ENCODE results near the gene TRPM4. TPM values are rescaled to one million over a fixed set of nuclear protein-coding genes. Genes with fewer than 3 reads are reported as not detected.

TRPM4 gene
- total RNA-seq, 4 donors from 2014 or later = 7.6 to 28.9 (median 18.0) TPM

DNA sequence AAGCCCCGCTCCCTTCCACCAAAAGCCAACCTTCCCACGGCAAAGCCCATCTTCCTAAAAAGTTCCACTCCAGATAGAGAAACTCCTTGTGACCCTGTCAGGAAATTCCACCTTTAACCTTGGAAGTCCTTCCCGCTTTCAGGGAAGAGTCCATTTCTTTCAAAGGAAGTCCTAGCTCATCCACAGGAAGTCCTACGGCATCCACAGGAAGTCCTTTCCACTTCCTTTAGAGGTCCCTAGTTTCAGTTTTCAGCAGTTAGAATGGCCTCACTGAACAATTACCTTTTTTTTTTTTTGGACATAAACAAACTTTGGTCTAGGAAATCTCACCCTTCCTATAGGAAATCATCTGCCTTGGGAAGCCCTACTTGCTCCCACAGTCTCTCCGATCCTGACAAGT, 31.7 kb downstream of the TRPM4 start:
- Histone ChIP-seq H3K4me3 (no peak overlapping the region), H3K27me3 (no peaks in the 10 kb centered on the region), H3K36me3 (peaks cover 0 to 99% (median 18%) of the 10 kb centered on the region in 3 donors), H3K4me1 (no peaks in the 10 kb centered on the region), H3K27ac (peak overlapping the region in 2 of 4 donors; percentile 3 to 9), H3K9me3 (no peaks in the 10 kb centered on the region)
- TF ChIP-seq POLR2A (IDR thresholded peaks at IDR 0.05) = no peak
- TF ChIP-seq, protein P1, sequence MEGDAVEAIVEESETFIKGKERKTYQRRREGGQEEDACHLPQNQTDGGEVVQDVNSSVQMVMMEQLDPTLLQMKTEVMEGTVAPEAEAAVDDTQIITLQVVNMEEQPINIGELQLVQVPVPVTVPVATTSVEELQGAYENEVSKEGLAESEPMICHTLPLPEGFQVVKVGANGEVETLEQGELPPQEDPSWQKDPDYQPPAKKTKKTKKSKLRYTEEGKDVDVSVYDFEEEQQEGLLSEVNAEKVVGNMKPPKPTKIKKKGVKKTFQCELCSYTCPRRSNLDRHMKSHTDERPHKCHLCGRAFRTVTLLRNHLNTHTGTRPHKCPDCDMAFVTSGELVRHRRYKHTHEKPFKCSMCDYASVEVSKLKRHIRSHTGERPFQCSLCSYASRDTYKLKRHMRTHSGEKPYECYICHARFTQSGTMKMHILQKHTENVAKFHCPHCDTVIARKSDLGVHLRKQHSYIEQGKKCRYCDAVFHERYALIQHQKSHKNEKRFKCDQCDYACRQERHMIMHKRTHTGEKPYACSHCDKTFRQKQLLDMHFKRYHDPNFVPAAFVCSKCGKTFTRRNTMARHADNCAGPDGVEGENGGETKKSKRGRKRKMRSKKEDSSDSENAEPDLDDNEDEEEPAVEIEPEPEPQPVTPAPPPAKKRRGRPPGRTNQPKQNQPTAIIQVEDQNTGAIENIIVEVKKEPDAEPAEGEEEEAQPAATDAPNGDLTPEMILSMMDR (IDR thresholded peaks at IDR 0.05) = no peak
- no peak for DNase-seq
- WGBS, 2 donors = 83 to 85% methylated on average over 5 of the region's 5 CpGs
- intact Hi-C loops (cut with DNase I) = no loop called here

DNA sequence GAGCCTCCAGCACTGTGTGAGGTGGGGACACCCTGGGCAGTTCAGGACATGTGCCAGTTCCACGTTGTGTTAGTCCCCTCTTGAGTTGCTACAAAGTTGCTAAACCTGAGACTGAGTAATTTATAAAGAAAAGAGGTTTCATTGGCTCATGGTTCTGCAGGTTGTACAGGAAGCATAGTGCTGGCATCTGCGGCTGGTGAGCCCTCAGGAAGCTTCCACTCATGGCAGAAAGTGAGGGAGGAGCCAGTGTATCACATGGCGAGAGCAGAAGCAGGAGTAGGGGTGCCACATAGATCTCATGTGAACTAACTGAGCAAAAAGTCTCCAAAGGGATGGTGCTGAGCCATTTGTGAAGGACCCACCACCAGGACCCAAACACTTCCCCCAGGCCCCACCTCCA, 33.2 kb downstream of the TRPM4 start:
- no peaks in the 10 kb centered on the region for H3K27me3 ChIP-seq
- DNase-seq = no peak
- H3K9me3 ChIP-seq = no peaks in the 10 kb centered on the region
- H3K4me1 ChIP-seq = no peaks in the 10 kb centered on the region
- intact Hi-C loops (cut with DNase I) = no loop called here
- H3K27ac ChIP-seq = no peak overlapping the region
- WGBS, 2 donors = 85 to 100% methylated on average over 3 of the region's 3 CpGs
- H3K36me3 ChIP-seq = peaks cover 0 to 85% (median 18%) of the 10 kb centered on the region in 3 donors
- H3K4me3 ChIP-seq = no peak overlapping the region
- TF ChIP-seq POLR2A (IDR thresholded peaks at IDR 0.05) = no peak
- TF ChIP-seq, protein P1 (IDR thresholded peaks at IDR 0.05) = no peak

DNA sequence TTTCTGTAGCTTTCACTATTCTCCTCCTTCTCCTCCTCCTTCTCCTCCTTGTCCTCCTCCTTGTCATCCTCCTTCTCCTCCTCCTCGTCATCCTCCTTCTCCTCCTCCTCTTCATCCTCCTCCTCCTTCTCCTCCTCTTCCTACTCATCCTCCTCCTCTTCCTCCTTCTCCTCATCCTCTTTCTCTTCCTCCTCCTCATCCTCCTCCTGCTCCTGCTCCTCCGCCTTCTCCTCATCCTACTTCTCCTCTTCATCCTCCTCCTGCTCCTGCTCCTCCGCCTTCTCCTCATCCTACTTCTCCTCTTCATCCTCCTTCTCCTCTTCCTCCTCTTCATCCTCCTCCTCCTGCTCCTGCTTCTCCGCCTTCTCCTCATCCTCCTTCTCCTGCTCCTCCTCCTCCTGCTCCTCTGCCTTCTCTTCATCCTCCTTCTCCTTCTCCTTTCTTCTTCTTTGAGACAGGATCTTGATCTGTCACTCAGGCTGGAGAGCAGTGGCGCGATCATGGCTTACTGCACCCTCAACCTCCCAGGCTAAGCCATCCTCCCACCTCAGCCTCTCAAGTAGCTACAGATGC, 36.3 kb downstream of the TRPM4 start:
- no peaks in the 10 kb centered on the region for H3K9me3 ChIP-seq
- no peaks in the 10 kb centered on the region for H3K27me3 ChIP-seq
- H3K36me3 ChIP-seq = peaks cover 0 to 64% (median 18%) of the 10 kb centered on the region in 3 donors
- H3K27ac ChIP-seq = no peak overlapping the region
- TF ChIP-seq, protein P1 (IDR thresholded peaks at IDR 0.05) = no peak
- no peak for TF ChIP-seq POLR2A (IDR thresholded peaks at IDR 0.05)
- peaks cover 0 to 13% (median 0%) of the 10 kb centered on the region in 3 donors for H3K4me1 ChIP-seq
- 93 to 97% methylated on average over 6 of the region's 6 CpGs for WGBS, 2 donors
- DNase-seq = no peak
- intact Hi-C loops (cut with DNase I) = no loop called here
- no peak overlapping the region for H3K4me3 ChIP-seq

DNA sequence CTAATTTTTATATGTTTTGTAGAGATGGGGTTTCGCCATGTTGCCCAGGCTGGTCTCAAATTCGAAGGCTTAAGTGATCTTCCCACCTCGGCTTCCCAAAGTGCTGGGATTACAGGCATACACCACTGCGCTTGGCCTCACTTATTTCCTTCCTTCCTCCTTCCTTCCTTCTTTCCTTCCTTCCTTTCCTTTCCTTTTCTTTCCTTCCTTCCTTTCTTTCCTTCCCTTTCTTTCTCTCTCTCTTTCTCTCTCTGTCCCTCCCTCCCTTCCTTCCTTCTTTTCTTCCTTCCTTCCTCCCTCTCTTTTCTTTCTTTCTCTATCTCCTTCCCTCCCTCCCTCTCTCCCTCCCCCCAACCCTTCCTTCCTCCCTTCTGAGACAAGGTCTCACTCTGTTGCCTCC, 36.8 kb downstream of the TRPM4 start:
- no peaks in the 10 kb centered on the region for H3K9me3 ChIP-seq
- peaks cover 0 to 13% (median 0%) of the 10 kb centered on the region in 3 donors for H3K4me1 ChIP-seq
- WGBS, 2 donors = 84 to 94% methylated on average over 4 of the region's 4 CpGs
- no peak overlapping the region for H3K27ac ChIP-seq
- H3K4me3 ChIP-seq = no peak overlapping the region
- intact Hi-C loops (cut with DNase I) = no loop called here
- DNase-seq = no peak
- no peaks in the 10 kb centered on the region for H3K27me3 ChIP-seq
- H3K36me3 ChIP-seq = peaks cover 0 to 59% (median 18%) of the 10 kb centered on the region in 3 donors
- no peak for TF ChIP-seq POLR2A (IDR thresholded peaks at IDR 0.05)
- TF ChIP-seq, protein P1 (IDR thresholded peaks at IDR 0.05) = no peak

DNA sequence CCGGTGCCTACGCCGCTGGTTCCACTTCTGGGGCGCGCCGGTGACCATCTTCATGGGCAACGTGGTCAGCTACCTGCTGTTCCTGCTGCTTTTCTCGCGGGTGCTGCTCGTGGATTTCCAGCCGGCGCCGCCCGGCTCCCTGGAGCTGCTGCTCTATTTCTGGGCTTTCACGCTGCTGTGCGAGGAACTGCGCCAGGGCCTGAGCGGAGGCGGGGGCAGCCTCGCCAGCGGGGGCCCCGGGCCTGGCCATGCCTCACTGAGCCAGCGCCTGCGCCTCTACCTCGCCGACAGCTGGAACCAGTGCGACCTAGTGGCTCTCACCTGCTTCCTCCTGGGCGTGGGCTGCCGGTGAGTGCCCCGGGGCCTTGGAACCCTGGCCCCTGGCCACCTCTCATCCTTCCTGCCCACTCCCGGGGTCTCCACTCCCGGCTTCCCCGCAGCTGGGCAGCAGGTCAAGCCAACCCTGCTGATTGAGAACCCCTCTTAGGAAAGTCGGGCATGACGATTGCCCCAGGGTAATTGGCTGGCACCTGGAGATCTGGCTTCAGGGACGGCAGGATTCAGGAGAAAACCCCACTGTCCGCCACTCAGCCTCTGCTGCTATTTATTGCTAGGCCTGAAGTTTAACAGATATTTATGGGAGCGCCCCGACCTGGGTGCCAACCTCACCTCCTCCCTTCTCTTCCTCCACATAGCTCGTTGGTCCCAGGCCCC, 39.1 kb downstream of the TRPM4 start:
- Histone ChIP-seq H3K27ac (no peak overlapping the region), H3K27me3 (no peaks in the 10 kb centered on the region), H3K4me3 (no peak overlapping the region), H3K9me3 (no peaks in the 10 kb centered on the region), H3K36me3 (peaks cover 7 to 59% (median 12%) of the 10 kb centered on the region in 3 donors), H3K4me1 (peaks cover 0 to 13% (median 0%) of the 10 kb centered on the region in 3 donors)
- TF ChIP-seq POLR2A (IDR thresholded peaks at IDR 0.05) = no peak
- TF ChIP-seq, protein P1 (IDR thresholded peaks at IDR 0.05) = no peak
- intact Hi-C loops (cut with DNase I) = loop anchor here (5.0 kb wide), 1 partner anchor 94 kb away; no protein-coding TSS in a partner anchor
- no peak for DNase-seq
- WGBS, 2 donors = 68 to 79% methylated on average over 11 to 21 of the region's 40 CpGs

Data from esophagus squamous epithelium (tissue), 5 donors.